ENCODE results near the gene PRCC.

Gene PRCC

GRCh38 chr1:156847591-156848460 is 80.5 kb downstream of the PRCC start:
- Histone ChIP-seq H3K23ac (ENCODE audit: low read depth, low read length, poor library complexity) (no peak overlapping the region), H2BK15ac (ENCODE audit: low read length) (no peak overlapping the region), H2BK5ac (ENCODE audit: low read length) (no peak overlapping the region), H3K4me1 (ENCODE audit: control insufficient read depth in 2 of 2, insufficient read depth in 1 of 2, low read depth in 1 of 2, low read length in 2 of 2) (peaks cover 0 to 10% of the 10 kb centered on the region in 2 donors), H3K79me1 (ENCODE audit: low read depth, low read length) (no peaks in the 10 kb centered on the region), H2BK120ac (ENCODE audit: low read depth, low read length) (no peak overlapping the region), H3K4me3 (ENCODE audit: low read length in 2 of 2) (no peak overlapping the region), H3K9ac (ENCODE audit: low read depth, low read length, poor library complexity) (no peak overlapping the region), H3K36me3 (replicated peaks in 1 of 2; ENCODE audit: control insufficient read depth in 2 of 2, insufficient read depth in 2 of 2, low read length in 2 of 2) (no peaks in the 10 kb centered on the region), H4K91ac (ENCODE audit: low read depth, low read length, poor library complexity) (no peak overlapping the region), H3K4me2 (ENCODE audit: insufficient read depth, low read length, poor library complexity, severe bottlenecking) (no peak overlapping the region), H2AK5ac (ENCODE audit: low read depth, low read length) (no peak overlapping the region), H4K8ac (ENCODE audit: low read depth, low read length) (no peak overlapping the region), H3K18ac (ENCODE audit: low read length) (no peak overlapping the region), H3K27ac (replicated peaks; ENCODE audit: low read length) (no peak overlapping the region), H3K4ac (ENCODE audit: low read length) (no peak overlapping the region), H2AFZ (ENCODE audit: low read length) (no peak overlapping the region), H3K14ac (ENCODE audit: low read length) (no peak overlapping the region), H3K9me3 (replicated peaks in 1 of 2; ENCODE audit: control insufficient read depth in 2 of 2, insufficient read depth in 1 of 2, low read depth in 1 of 2, low read length in 2 of 2) (peaks cover 0 to 3% of the 10 kb centered on the region in 2 donors), H2BK12ac (ENCODE audit: low read length) (no peak overlapping the region), H3K27me3 (ENCODE audit: control insufficient read depth in 3 of 3, insufficient read depth in 3 of 3, low read depth in 1 of 3, low read length in 3 of 3) (peaks cover 38 to 100% (median 79%) of the 10 kb centered on the region in 3 experiments)
- no peak for DNase-seq (ENCODE audit: low spot score)
- WGBS, 2 donors (ENCODE audit: extremely low coverage in 2 of 2, insufficient read length in 2 of 2, insufficient replicate concordance in 1 of 2): no CpG with 5 or more reads among the region's 7 CpGs

- H3K9me3 ChIP-seq (replicated peaks in 1 of 2; ENCODE audit: control insufficient read depth in 2 of 2, insufficient read depth in 1 of 2, low read depth in 1 of 2, low read length in 2 of 2): peaks cover 0 to 3% of the 10 kb centered on the region in 2 donors
- H3K79me1 ChIP-seq (ENCODE audit: low read depth, low read length): no peaks in the 10 kb centered on the region
- H3K4me1 ChIP-seq (ENCODE audit: control insufficient read depth in 2 of 2, insufficient read depth in 1 of 2, low read depth in 1 of 2, low read length in 2 of 2): peaks cover 0 to 10% of the 10 kb centered on the region in 2 donors
- peak overlapping the region in 1 of 2 donors; percentile 19 for H3K4me3 ChIP-seq (ENCODE audit: low read length in 2 of 2)
- DNase-seq (ENCODE audit: low spot score): no peak
- no peak overlapping the region for H3K27ac ChIP-seq (replicated peaks; ENCODE audit: low read length)
- H3K9ac ChIP-seq (ENCODE audit: low read depth, low read length, poor library complexity): peak overlapping the region; percentile 63
- no peak overlapping the region for H2BK120ac ChIP-seq (ENCODE audit: low read depth, low read length)
- H3K36me3 ChIP-seq (replicated peaks in 1 of 2; ENCODE audit: control insufficient read depth in 2 of 2, insufficient read depth in 2 of 2, low read length in 2 of 2): no peaks in the 10 kb centered on the region
- WGBS, 2 donors (ENCODE audit: extremely low coverage in 2 of 2, insufficient read length in 2 of 2, insufficient replicate concordance in 1 of 2): no CpG with 5 or more reads among the region's 36 CpGs
- H2BK12ac ChIP-seq (ENCODE audit: low read length): no peak overlapping the region
- H3K14ac ChIP-seq (ENCODE audit: low read length): peak overlapping the region; percentile 63
- H2BK5ac ChIP-seq (ENCODE audit: low read length): no peak overlapping the region
- peak overlapping the region; percentile 16 for H3K23ac ChIP-seq (ENCODE audit: low read depth, low read length, poor library complexity)
- H2AK5ac ChIP-seq (ENCODE audit: low read depth, low read length): peak overlapping the region; percentile 40
- H2BK15ac ChIP-seq (ENCODE audit: low read length): no peak overlapping the region
- H3K4ac ChIP-seq (ENCODE audit: low read length): no peak overlapping the region
- H3K4me2 ChIP-seq (ENCODE audit: insufficient read depth, low read length, poor library complexity, severe bottlenecking): no peak overlapping the region
- peaks cover 37 to 100% (median 76%) of the 10 kb centered on the region in 3 experiments for H3K27me3 ChIP-seq (ENCODE audit: control insufficient read depth in 3 of 3, insufficient read depth in 3 of 3, low read depth in 1 of 3, low read length in 3 of 3)
- H4K91ac ChIP-seq (ENCODE audit: low read depth, low read length, poor library complexity): no peak overlapping the region
- no peak overlapping the region for H2AFZ ChIP-seq (ENCODE audit: low read length)
- H3K18ac ChIP-seq (ENCODE audit: low read length): peak overlapping the region; percentile 78
- H4K8ac ChIP-seq (ENCODE audit: low read depth, low read length): no peak overlapping the region
Measured at GRCh38 chr1:156848461-156849150, 81.3 kb downstream of the PRCC start.

GRCh38 chr1:156849151-156849496 is 81.8 kb downstream of the PRCC start:
- peaks cover 0 to 10% of the 10 kb centered on the region in 2 donors for H3K4me1 ChIP-seq (ENCODE audit: control insufficient read depth in 2 of 2, insufficient read depth in 1 of 2, low read depth in 1 of 2, low read length in 2 of 2)
- H3K23ac ChIP-seq (ENCODE audit: low read depth, low read length, poor library complexity): peak overlapping the region; percentile 16
- peak overlapping the region in 1 of 2 donors; percentile 19 for H3K4me3 ChIP-seq (ENCODE audit: low read length in 2 of 2)
- no peak overlapping the region for H3K27ac ChIP-seq (replicated peaks; ENCODE audit: low read length)
- H4K8ac ChIP-seq (ENCODE audit: low read depth, low read length): no peak overlapping the region
- peak overlapping the region; percentile 63 for H3K9ac ChIP-seq (ENCODE audit: low read depth, low read length, poor library complexity)
- H2BK12ac ChIP-seq (ENCODE audit: low read length): no peak overlapping the region
- no peak overlapping the region for H2BK5ac ChIP-seq (ENCODE audit: low read length)
- H3K79me1 ChIP-seq (ENCODE audit: low read depth, low read length): no peaks in the 10 kb centered on the region
- H3K4ac ChIP-seq (ENCODE audit: low read length): no peak overlapping the region
- H2AFZ ChIP-seq (ENCODE audit: low read length): no peak overlapping the region
- H3K9me3 ChIP-seq (replicated peaks in 1 of 2; ENCODE audit: control insufficient read depth in 2 of 2, insufficient read depth in 1 of 2, low read depth in 1 of 2, low read length in 2 of 2): peaks cover 0 to 3% of the 10 kb centered on the region in 2 donors
- DNase-seq (ENCODE audit: low spot score): no peak
- H3K36me3 ChIP-seq (replicated peaks in 1 of 2; ENCODE audit: control insufficient read depth in 2 of 2, insufficient read depth in 2 of 2, low read length in 2 of 2): no peaks in the 10 kb centered on the region
- no CpG with 5 or more reads among the region's 23 CpGs for WGBS, 2 donors (ENCODE audit: extremely low coverage in 2 of 2, insufficient read length in 2 of 2, insufficient replicate concordance in 1 of 2)
- H2BK15ac ChIP-seq (ENCODE audit: low read length): no peak overlapping the region
- no peak overlapping the region for H3K4me2 ChIP-seq (ENCODE audit: insufficient read depth, low read length, poor library complexity, severe bottlenecking)
- H3K18ac ChIP-seq (ENCODE audit: low read length): peak overlapping the region; percentile 78
- H2BK120ac ChIP-seq (ENCODE audit: low read depth, low read length): no peak overlapping the region
- no peak overlapping the region for H4K91ac ChIP-seq (ENCODE audit: low read depth, low read length, poor library complexity)
- peak overlapping the region; percentile 40 for H2AK5ac ChIP-seq (ENCODE audit: low read depth, low read length)
- H3K27me3 ChIP-seq (ENCODE audit: control insufficient read depth in 3 of 3, insufficient read depth in 3 of 3, low read depth in 1 of 3, low read length in 3 of 3): peaks cover 35 to 100% (median 73%) of the 10 kb centered on the region in 3 experiments
- peak overlapping the region; percentile 63 for H3K14ac ChIP-seq (ENCODE audit: low read length)

All from neuronal stem cell (in vitro differentiated cells).